BLaER1 treated with 17β-estradiol and CSF1 and Interleukin-3, amounts not matched to agents 10 nM and 100 nM (cell line): Measurements from ENCODE around the gene USP5.

ENCODE experiments used
- H3K27ac ChIP-seq, 11 experiments: shearing (Covaris generic); formaldehyde crosslinking; 2 replicates each; pipeline ENCODE4 v1.8.1; 2022
- H3K27me3 ChIP-seq, 11 experiments: shearing (Covaris generic); formaldehyde crosslinking; 2 replicates each; pipeline ENCODE4 v1.8.1; 2022
- H3K36me3 ChIP-seq, 11 experiments: shearing (Covaris generic); formaldehyde crosslinking; 2 replicates each; pipeline ENCODE4 v1.8.1; 2022
- H3K4me1 ChIP-seq, 10 experiments: shearing (Covaris generic); formaldehyde crosslinking; 2 replicates each; pipeline ENCODE4 v1.8.1; 2022
- H3K4me2 ChIP-seq, 11 experiments: shearing (Covaris generic); formaldehyde crosslinking; 2 replicates each; pipeline ENCODE4 v1.8.1; 2022
- H3K4me3 ChIP-seq, 10 experiments: shearing (Covaris generic); formaldehyde crosslinking; 2 replicates each; pipeline ENCODE4 v1.8.1; 2022
- H3K9ac ChIP-seq, 11 experiments: shearing (Covaris generic); formaldehyde crosslinking; 2 replicates each; pipeline ENCODE4 v1.8.1; 2022
- H3K9me3 ChIP-seq, 11 experiments: shearing (Covaris generic); formaldehyde crosslinking; replicated peaks in 1 of 11; 2 replicates each; pipeline ENCODE4 v1.8.1; 2022
- H4K20me1 ChIP-seq, 11 experiments: shearing (Covaris generic); formaldehyde crosslinking; 2 replicates each; pipeline ENCODE4 v1.8.1; 2022
- Cebpa-rat ChIP-seq, 11 experiments: shearing (Covaris generic); IDR thresholded peaks; 2 replicates each; pipeline ENCODE4 v1.8.1; 2022

The USP5 gene

DNA sequence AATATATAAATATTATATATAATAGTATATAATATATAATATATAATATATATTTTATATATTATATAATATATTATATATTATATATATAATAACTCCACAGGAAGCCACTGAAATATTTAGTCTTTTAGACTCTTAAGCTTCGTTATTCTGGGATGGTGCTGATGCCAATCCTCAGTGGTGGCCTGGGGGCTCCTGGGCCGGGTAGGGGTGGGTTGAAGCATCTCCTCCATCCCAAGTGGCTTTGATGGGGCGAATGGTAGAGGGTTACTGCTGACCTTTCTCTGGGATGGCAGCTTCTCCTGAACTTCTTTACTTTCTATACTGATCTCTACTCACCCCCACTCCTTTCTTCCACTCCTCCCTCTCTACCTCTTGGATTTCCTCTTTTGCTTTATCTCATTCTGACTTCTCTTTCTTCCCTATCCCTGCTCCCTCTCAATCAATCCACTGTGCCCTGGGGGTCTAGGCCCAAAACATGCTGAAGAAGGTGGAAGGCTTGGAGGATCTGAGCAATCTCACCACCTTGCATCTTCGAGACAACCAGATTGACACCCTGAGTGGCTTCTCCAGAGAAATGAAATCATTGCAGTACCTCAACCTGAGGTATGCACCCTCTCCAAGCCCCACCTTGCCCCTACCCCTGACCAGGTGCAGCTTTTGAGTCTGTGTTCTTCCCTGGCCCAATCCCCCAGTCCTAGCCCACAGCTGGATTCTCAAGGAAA is 57.6 kb downstream of the USP5 start:
- Histone ChIP-seq H3K27ac (no peak overlapping the region), H3K9ac (no peak overlapping the region), H3K36me3 (peaks cover 0 to 21% (median 5%) of the 10 kb centered on the region in 11 experiments; a peak in 7 of 22 replicates), H3K9me3 (no peaks in the 10 kb centered on the region), H3K27me3 (peaks cover 32 to 45% (median 40%) of the 10 kb centered on the region in 11 experiments), H3K4me1 (peaks cover 8 to 22% (median 18%) of the 10 kb centered on the region in 10 experiments), H3K4me2 (no peak overlapping the region), H3K4me3 (no peak overlapping the region), H4K20me1 (no peaks in the 10 kb centered on the region)
- TF ChIP-seq Cebpa-rat (IDR thresholded peaks at IDR 0.05) = no peak

DNA sequence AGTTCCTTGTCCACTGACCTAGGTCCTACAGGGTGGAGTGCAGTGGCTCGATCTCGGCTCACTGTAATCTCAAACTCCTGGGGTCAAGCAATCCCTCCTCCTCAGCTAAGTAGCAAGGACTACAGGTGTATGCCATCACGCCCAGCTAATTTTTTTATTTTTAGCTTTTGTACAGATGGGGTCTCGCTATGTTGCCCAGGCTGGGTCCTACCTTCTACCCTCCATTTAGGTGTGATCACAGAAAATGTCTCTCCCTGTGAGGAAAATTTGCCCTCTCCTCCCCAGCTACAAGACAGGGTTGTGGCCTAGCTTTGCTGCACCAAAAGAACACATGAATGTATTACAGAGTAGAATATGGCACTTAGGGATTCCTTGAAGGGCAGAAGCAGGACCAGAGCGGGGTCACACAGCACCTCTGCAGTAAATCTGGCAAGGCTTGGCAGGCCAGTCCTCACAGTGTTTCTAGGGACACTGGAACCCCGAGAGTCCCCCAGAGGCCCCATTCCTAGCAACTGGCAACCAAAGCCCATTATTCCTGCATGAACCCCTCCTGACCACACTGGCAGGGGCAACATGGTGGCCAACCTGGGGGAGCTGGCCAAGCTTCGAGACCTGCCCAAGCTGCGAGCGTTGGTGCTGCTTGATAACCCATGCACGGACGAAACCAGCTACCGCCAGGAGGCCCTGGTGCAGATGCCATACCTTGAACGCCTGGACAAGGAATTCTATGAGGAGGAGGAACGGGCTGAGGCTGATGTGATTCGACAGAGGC is 60.4 kb downstream of the USP5 start:
- no peak overlapping the region for H3K27ac ChIP-seq
- H3K27me3 ChIP-seq = peaks cover 53 to 72% (median 67%) of the 10 kb centered on the region in 11 experiments
- peaks cover 0 to 16% (median 3%) of the 10 kb centered on the region in 11 experiments; a peak in 8 of 22 replicates for H4K20me1 ChIP-seq
- H3K4me3 ChIP-seq = no peak overlapping the region
- peaks cover 10 to 27% (median 20%) of the 10 kb centered on the region in 10 experiments for H3K4me1 ChIP-seq
- H3K9me3 ChIP-seq = no peaks in the 10 kb centered on the region
- H3K9ac ChIP-seq = no peak overlapping the region
- no peak for TF ChIP-seq Cebpa-rat (IDR thresholded peaks at IDR 0.05)
- peaks cover 0 to 18% (median 0%) of the 10 kb centered on the region in 11 experiments; a peak in 8 of 22 replicates for H3K36me3 ChIP-seq
- H3K4me2 ChIP-seq = no peak overlapping the region

DNA sequence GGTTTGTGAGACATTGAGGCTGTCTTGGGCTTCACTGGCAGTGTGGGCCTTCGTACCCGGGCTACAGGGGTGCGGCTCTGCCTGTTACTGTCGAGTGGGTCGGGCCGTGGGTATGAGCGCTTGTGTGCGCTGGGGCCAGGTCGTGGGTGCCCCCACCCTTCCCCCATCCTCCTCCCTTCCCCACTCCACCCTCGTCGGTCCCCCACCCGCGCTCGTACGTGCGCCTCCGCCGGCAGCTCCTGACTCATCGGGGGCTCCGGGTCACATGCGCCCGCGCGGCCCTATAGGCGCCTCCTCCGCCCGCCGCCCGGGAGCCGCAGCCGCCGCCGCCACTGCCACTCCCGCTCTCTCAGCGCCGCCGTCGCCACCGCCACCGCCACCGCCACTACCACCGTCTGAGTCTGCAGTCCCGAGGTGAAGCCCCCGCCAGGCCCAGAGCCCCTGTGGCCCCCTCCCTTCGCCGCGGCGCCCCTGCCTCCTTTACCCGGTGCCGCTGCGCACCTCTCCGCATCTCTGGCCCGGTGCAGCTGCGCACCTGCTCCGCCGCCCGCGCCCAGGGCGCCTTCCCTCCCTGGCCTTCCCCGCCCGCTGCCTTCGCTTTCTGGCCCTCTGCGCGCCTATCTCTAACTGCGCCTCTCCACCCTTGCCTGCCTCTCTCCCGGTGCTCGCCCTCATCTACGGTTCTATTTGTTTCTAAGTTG is 62.4 kb downstream of the USP5 start, which contains the start of gene ENO2:
ENO2 (plus strand) TSS at position 335 of the 701 bp plus-strand sequence. CDS start 1,253 bp downstream, outside the sequence.
- Histone ChIP-seq H3K9ac (peak within 1 kb of the TSS; percentile 36 to 80 (median 63); a peak in 21 of 22 replicates), H3K27me3 (peaks cover 53 to 75% (median 68%) of the 10 kb centered on the region in 11 experiments), H3K27ac (peak within 1 kb of the TSS in 4 of 11 experiments; percentile 17 to 46 (median 38); a peak in 8 of 22 replicates), H3K36me3 (peaks cover 0 to 18% (median 0%) of the 10 kb centered on the region in 11 experiments; a peak in 4 of 22 replicates), H3K9me3 (no peaks in the 10 kb centered on the region), H3K4me2 (peak within 1 kb of the TSS; percentile 91 to 98 (median 93)), H3K4me3 (peak within 1 kb of the TSS; percentile 61 to 76 (median 68)), H3K4me1 (peaks cover 11 to 33% (median 21%) of the 10 kb centered on the region in 10 experiments), H4K20me1 (peaks cover 0 to 16% (median 3%) of the 10 kb centered on the region in 11 experiments; a peak in 8 of 22 replicates)
- no peak for TF ChIP-seq Cebpa-rat (IDR thresholded peaks at IDR 0.05)

DNA sequence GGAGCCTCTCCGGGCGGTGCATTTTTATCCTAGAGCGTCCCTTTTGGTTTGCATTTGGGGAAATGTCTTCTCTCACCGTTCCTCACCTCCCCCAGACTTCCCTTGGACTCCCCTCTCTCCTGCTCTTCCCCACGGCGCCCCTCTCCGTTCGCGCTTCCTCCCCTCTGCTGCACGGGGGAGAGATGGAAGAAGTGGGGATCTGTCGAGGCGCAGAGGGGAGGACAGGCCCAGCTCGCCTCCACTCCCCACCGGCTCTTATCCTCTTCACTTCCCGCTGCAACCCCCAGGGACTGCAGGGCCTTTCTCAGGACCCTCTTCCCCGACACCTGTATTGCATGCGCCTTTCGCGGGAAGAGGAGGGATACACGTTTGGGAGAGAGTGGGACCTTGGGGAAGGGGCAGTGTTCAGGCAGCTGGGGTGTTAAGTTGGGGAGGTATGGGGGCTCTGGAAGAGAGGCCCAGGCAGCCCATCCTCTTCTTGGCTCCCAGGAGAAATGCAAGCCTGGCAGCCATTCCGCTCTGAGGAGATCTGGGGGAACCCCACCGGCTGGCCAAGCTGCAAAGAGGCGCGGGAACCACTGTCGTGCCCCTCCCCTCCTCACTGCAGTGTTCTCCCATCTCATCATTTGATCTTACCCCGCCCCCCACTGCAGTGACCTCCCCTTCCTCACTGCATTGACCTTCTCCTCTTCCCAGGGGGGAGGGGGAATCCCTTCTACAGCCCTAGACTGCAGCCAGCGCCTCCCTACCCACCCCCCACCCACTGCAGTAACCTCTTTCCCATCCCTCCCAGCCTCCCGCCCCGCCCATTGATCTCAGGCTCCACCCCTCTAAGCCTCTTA is 63.2 kb downstream of the USP5 start:
- Histone ChIP-seq H3K9me3 (no peaks in the 10 kb centered on the region), H3K27me3 (peaks cover 53 to 75% (median 68%) of the 10 kb centered on the region in 11 experiments), H3K4me1 (peaks cover 16 to 41% (median 28%) of the 10 kb centered on the region in 10 experiments), H3K4me3 (peak overlapping the region; percentile 61 to 76 (median 68)), H3K4me2 (peak overlapping the region; percentile 91 to 98 (median 93)), H4K20me1 (peaks cover 0 to 16% (median 3%) of the 10 kb centered on the region in 11 experiments; a peak in 8 of 22 replicates), H3K9ac (peak overlapping the region in 9 of 11 experiments; percentile 59 to 80 (median 63); a peak in 18 of 22 replicates), H3K36me3 (peaks cover 0 to 18% (median 0%) of the 10 kb centered on the region in 11 experiments; a peak in 4 of 22 replicates), H3K27ac (peak overlapping the region in 2 of 11 experiments; percentile 40 to 46; a peak in 2 of 22 replicates)
- TF ChIP-seq Cebpa-rat (IDR thresholded peaks at IDR 0.05) = no peak

DNA sequence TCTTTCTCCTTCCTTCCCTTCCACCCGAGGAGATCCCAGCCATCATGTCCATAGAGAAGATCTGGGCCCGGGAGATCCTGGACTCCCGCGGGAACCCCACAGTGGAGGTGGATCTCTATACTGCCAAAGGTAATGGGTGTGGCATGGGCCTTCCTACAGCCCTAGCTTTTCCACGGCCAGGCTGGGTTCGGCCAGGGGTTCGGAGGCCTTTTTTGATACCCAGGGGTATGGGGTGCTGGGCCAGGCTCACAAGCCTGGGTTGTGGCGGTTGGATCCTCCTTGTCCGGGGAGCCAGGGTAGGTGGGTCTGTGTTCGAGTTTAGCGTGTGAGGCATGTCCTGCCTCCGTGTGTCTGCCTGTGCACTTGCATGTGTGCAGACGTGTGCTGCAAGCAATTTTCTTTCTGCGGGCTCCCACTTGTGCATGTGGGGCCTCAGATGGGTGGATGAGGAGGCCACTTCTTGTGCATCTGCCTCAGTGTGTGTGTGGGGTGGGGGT is 63.9 kb downstream of the USP5 start:
- Histone ChIP-seq H3K27me3 (peaks cover 51 to 74% (median 65%) of the 10 kb centered on the region in 11 experiments), H3K27ac (no peak overlapping the region), H3K4me2 (peak overlapping the region in 5 of 11 experiments; percentile 18 to 98 (median 92); a peak in 8 of 22 replicates), H3K9ac (no peak overlapping the region), H3K9me3 (no peaks in the 10 kb centered on the region), H3K4me3 (peak overlapping the region in 1 of 10 experiments; percentile 36; a peak in 1 of 20 replicates), H4K20me1 (peaks cover 0 to 16% (median 3%) of the 10 kb centered on the region in 11 experiments; a peak in 8 of 22 replicates), H3K4me1 (peaks cover 16 to 41% (median 29%) of the 10 kb centered on the region in 10 experiments), H3K36me3 (peaks cover 0 to 21% (median 0%) of the 10 kb centered on the region in 11 experiments; a peak in 4 of 22 replicates)
- no peak for TF ChIP-seq Cebpa-rat (IDR thresholded peaks at IDR 0.05)
